Peyer's patch (tissue), 4 donors: ENCODE data around the gene RSPH1.

ENCODE experiments used
- CTCF ChIP-seq, 6 experiments: fragments of 450-650 bp in 4 of 6; fragments of 200-600 bp in 2 of 6; sonication (generic) in 1 of 6; IDR thresholded peaks; one replicate each; pipeline ENCODE4 v1.5.1; 2017 to 2019; ENCODE audit warnings: antibody characterized with exemption in 6 of 6, mild to moderate bottlenecking in 3 of 6, moderate library complexity in 1 of 6
- POLR2A ChIP-seq, 2 donors: fragments of 450-650 bp; IDR thresholded peaks; one replicate each; pipeline ENCODE4 v1.5.1; 2017; ENCODE audit warnings: antibody characterized with exemption in 2 of 2, mild to moderate bottlenecking in 2 of 2, moderate library complexity in 2 of 2

GRCh38 chr21:42507418-42507817 lies 11.4 kb upstream of the RSPH1 start:
- TF ChIP-seq CTCF (IDR thresholded peaks at IDR 0.05) (no peak), POLR2A (IDR thresholded peaks at IDR 0.05) (no peak)
